ENCODE results near the gene AKAP13. TPM values are rescaled to one million over a fixed set of nuclear protein-coding genes. Genes with fewer than 3 reads are reported as not detected.

AKAP13 gene
- total RNA-seq, 4 donors from 2014 or later = 332 to 362 (median 351) TPM

DNA sequence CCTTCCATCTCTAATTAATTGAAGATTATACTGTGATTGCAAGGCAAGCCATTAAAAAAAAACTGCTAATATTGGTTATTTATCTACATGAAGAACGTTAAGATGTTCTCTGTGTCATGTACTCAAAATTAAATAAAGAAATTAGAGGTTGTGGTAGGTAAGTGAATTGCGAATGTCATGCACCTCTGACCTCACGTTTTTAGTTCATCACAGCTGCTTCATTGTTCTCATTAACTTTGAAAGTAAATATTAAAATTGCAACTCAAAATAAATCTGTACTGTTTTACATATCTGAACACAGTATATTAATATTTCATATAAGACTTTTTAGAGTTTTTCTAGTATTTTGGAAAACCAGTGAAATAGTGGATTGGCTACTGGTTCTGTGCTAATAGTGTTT lies 320.4 kb downstream of the AKAP13 start:
- TF ChIP-seq CTCF (IDR thresholded peaks at IDR 0.05) = no peak
- no peak for TF ChIP-seq POLR2A (IDR thresholded peaks at IDR 0.05)
- no peak for TF ChIP-seq EP300 (IDR thresholded peaks at IDR 0.05)
- WGBS, 2 donors = 73 to 78% methylated on average over 3 of the region's 3 CpGs
- Histone ChIP-seq H3K27ac (peak overlapping the region in 2 of 4 donors; percentile 34 to 93), H3K36me3 (peaks cover 0 to 29% (median 0%) of the 10 kb centered on the region in 3 donors), H3K27me3 (no peaks in the 10 kb centered on the region), H3K4me3 (no peak overlapping the region), H3K9me3 (no peaks in the 10 kb centered on the region), H3K4me1 (peaks cover 0 to 48% (median 42%) of the 10 kb centered on the region in 4 donors)
- DNase-seq (ENCODE audit: low spot score in 2 of 2) = no peak

- TF ChIP-seq POLR2A (IDR thresholded peaks at IDR 0.05) (no peak), CTCF (IDR thresholded peaks at IDR 0.05) (no peak), EP300 (IDR thresholded peaks at IDR 0.05) (peak in 1 of 2 donors; percentile 42)
- peak overlapping the region; percentile 81 to 93 (median 86) for H3K27ac ChIP-seq
- peaks cover 0 to 14% (median 0%) of the 10 kb centered on the region in 3 donors for H3K36me3 ChIP-seq
- H3K9me3 ChIP-seq = no peaks in the 10 kb centered on the region
- H3K27me3 ChIP-seq = no peaks in the 10 kb centered on the region
- WGBS, 2 donors = 18 to 26% methylated on average over 7 of the region's 7 CpGs
- H3K4me3 ChIP-seq = no peak overlapping the region
- DNase-seq (ENCODE audit: low spot score in 2 of 2) = no peak
- H3K4me1 ChIP-seq = peaks cover 0 to 65% (median 59%) of the 10 kb centered on the region in 4 donors
These were observed 322.1 kb downstream of the AKAP13 start for GRCh38 chr15:85702321-85703101.

DNA sequence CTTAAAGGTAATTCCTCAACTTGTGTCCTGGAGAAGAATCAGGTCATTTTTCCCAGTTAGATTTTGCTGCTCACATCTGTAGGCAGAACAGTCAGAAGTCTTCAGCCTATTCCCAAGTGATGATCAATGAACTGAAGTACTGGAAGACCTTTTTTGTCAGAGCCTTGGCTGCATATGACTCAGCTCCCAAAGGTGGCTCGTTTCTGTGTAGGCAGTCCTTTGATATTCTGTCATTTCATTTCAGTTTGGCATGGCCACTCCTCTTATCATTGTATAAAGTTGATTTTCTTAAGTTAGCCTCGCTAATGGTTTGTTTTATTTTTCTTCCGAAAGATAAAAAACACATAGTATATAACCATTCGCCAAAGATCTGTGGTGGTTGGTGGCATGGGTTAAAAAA lies 323.7 kb downstream of the AKAP13 start:
- Histone ChIP-seq H3K9me3 (no peaks in the 10 kb centered on the region), H3K4me1 (peaks cover 0 to 79% (median 69%) of the 10 kb centered on the region in 4 donors), H3K36me3 (peaks cover 0 to 11% (median 6%) of the 10 kb centered on the region in 3 donors), H3K27ac (peak overlapping the region; percentile 81 to 93 (median 86)), H3K4me3 (no peak overlapping the region), H3K27me3 (no peaks in the 10 kb centered on the region)
- TF ChIP-seq CTCF (IDR thresholded peaks at IDR 0.05) (no peak), EP300 (IDR thresholded peaks at IDR 0.05) (peak in 1 of 2 donors; percentile 25), POLR2A (IDR thresholded peaks at IDR 0.05) (no peak)
- DNase-seq (ENCODE audit: low spot score in 2 of 2) = no peak
- 43 to 54% methylated on average over 4 of the region's 4 CpGs for whole genome bisulfite sequencing, 2 donors

GRCh38 chr15:85704720-85705429 lies 324.5 kb downstream of the AKAP13 start:
- Histone ChIP-seq H3K36me3 (peaks cover 0 to 11% (median 11%) of the 10 kb centered on the region in 3 donors), H3K27ac (peak overlapping the region; percentile 81 to 93 (median 86)), H3K4me3 (no peak overlapping the region), H3K27me3 (no peaks in the 10 kb centered on the region), H3K4me1 (peaks cover 0 to 81% (median 69%) of the 10 kb centered on the region in 4 donors), H3K9me3 (no peaks in the 10 kb centered on the region)
- whole genome bisulfite sequencing, 2 donors = 54 to 60% methylated on average over 3 of the region's 3 CpGs
- TF ChIP-seq CTCF (IDR thresholded peaks at IDR 0.05) (no peak), EP300 (IDR thresholded peaks at IDR 0.05) (peak; percentile 47 to 82), POLR2A (IDR thresholded peaks at IDR 0.05) (peak in 1 of 2 donors; percentile 25)
- DNase-seq (ENCODE audit: low spot score in 2 of 2) = no peak
